ENCODE data around the gene TELO2.
"Not testable (repeated sequence)": the region's sequence is repeated elsewhere in the genome, so short reads cannot be mapped to it uniquely, and the experiment has no call there.

TELO2 gene

DNA sequence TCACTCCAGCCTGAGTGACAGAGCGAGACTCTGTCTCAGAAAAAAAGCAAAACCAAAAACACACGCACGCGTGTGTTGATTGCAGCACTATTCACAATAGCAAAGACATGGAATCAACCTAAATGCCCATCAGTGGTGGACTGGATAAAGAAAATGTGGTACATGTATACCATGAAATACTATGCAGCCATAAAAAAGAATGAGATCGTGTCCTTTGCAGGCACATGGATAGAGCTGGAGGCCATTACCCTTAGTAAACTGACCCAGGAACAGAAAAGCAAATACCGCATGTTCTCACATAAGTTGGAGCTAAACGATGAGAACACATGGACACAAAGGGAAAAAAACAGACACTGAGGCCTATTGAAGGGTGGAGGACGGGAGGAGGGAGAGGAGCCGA lies 14.2 kb upstream of the TELO2 start:
- H3K4me1 ChIP-seq (ENCODE audit: control insufficient read depth, insufficient read depth, low read length); H3K27ac ChIP-seq (ENCODE audit: extremely low read depth, low read depth, low read length); H3K4me3 ChIP-seq (ENCODE audit: low read depth, low read length); H3K9me3 ChIP-seq (ENCODE audit: control insufficient read depth, insufficient read depth, low read depth, low read length); POLR2A ChIA-PET; CTCF ChIA-PET; H3K36me3 ChIP-seq (ENCODE audit: control insufficient read depth in 2 of 2, insufficient read depth in 1 of 2, low read length in 2 of 2): not testable (repeated sequence)
- peak; percentile 77 for TF ChIP-seq ZNF146 (tag by site-specific recombination; IDR thresholded peaks at IDR 0.05)

DNA sequence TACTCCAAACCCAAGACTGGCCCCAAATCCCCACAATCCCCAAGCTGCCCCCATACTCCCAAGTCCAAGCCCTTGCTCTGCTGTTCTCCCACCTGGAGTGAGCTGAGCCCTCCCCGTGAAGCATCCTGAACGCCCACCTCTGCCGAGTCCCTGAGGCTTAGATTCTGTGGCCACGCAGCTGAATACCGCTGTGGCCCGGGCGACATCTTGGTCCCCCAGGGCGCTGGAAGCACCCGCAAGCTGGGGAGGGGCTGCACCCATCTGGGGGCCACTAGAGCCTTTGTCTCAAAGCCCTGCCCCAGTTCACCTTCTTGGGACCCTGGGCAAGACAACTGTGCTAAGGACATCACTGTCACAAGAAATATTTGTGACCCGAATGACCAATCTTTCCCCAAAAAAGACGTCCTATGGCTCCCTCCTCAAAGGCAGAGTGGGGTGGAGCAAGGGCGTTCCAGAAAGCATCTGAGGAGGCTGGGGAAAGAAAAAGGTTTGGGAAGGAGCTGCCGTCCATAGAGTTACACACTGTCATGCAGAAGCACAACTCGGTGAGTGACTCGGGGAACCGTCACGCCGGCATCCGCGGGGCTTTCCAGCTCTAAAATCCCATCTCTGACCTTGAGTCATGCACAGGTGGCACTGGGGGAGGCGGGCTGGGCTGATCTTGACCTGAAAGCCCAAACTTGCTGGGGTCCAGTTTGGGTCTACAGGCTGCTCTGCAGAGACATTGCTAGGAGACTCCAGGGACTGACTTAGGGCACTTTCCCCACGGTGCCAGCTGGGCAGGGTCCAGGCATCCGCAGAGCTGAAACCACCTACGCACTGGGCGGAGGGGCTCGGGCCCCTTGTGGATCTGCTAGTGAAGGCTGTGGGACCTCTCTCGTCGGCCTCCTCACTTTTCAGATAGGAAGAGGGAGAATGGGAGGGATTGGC lies 11.0 kb upstream of the TELO2 start:
- ChIA-PET POLR2A (no interaction called here), CTCF (no interaction called here)
- Histone ChIP-seq H3K9me3 (ENCODE audit: control insufficient read depth, insufficient read depth, low read depth, low read length) (no peaks in the 10 kb centered on the region), H3K4me3 (ENCODE audit: low read depth, low read length) (no peak overlapping the region), H3K4me1 (ENCODE audit: control insufficient read depth, insufficient read depth, low read length) (no peaks in the 10 kb centered on the region), H3K27ac (ENCODE audit: extremely low read depth, low read depth, low read length) (no peak overlapping the region), H3K36me3 (ENCODE audit: control insufficient read depth in 2 of 2, insufficient read depth in 1 of 2, low read length in 2 of 2) (no peaks in the 10 kb centered on the region)
- TF ChIP-seq ZNF747 (tag by site-specific recombination; IDR thresholded peaks at IDR 0.05) (no peak), ZNF843 (tag by site-specific recombination; IDR thresholded peaks at IDR 0.05) (no peak), ZNF266 (tag by site-specific recombination; IDR thresholded peaks at IDR 0.05; ENCODE audit: low read depth) (no peak), ZNF660 (tag by site-specific recombination; IDR thresholded peaks at IDR 0.05) (no peak), ZNF473 (tag by site-specific recombination; IDR thresholded peaks at IDR 0.05) (no peak), ZNF391 (tag by site-specific recombination; IDR thresholded peaks at IDR 0.05; ENCODE audit: borderline replicate concordance, low read depth) (no peak), ZNF768 (tag by site-specific recombination; IDR thresholded peaks at IDR 0.05) (no peak), ZNF600 (tag by site-specific recombination; IDR thresholded peaks at IDR 0.05) (no peak), ZBTB1 (tag by site-specific recombination; IDR thresholded peaks at IDR 0.05) (no peak), ZBTB8A (tag by site-specific recombination; IDR thresholded peaks at IDR 0.05) (no peak), SP3 (tag by site-specific recombination; IDR thresholded peaks at IDR 0.05) (no peak), ZNF510 (tag by site-specific recombination; IDR thresholded peaks at IDR 0.05; ENCODE audit: insufficient replicate concordance) (no peak), KLF10 (tag by site-specific recombination; IDR thresholded peaks at IDR 0.05) (no peak), YY2 (tag by site-specific recombination; IDR thresholded peaks at IDR 0.05) (no peak), ZNF155 (tag by site-specific recombination; IDR thresholded peaks at IDR 0.05) (no peak)
- TF ChIP-seq, protein P1, sequence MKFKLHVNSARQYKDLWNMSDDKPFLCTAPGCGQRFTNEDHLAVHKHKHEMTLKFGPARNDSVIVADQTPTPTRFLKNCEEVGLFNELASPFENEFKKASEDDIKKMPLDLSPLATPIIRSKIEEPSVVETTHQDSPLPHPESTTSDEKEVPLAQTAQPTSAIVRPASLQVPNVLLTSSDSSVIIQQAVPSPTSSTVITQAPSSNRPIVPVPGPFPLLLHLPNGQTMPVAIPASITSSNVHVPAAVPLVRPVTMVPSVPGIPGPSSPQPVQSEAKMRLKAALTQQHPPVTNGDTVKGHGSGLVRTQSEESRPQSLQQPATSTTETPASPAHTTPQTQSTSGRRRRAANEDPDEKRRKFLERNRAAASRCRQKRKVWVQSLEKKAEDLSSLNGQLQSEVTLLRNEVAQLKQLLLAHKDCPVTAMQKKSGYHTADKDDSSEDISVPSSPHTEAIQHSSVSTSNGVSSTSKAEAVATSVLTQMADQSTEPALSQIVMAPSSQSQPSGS (tag by site-specific recombination; IDR thresholded peaks at IDR 0.05; ENCODE audit: low read depth) = no peak
- TF ChIP-seq, protein P2, sequence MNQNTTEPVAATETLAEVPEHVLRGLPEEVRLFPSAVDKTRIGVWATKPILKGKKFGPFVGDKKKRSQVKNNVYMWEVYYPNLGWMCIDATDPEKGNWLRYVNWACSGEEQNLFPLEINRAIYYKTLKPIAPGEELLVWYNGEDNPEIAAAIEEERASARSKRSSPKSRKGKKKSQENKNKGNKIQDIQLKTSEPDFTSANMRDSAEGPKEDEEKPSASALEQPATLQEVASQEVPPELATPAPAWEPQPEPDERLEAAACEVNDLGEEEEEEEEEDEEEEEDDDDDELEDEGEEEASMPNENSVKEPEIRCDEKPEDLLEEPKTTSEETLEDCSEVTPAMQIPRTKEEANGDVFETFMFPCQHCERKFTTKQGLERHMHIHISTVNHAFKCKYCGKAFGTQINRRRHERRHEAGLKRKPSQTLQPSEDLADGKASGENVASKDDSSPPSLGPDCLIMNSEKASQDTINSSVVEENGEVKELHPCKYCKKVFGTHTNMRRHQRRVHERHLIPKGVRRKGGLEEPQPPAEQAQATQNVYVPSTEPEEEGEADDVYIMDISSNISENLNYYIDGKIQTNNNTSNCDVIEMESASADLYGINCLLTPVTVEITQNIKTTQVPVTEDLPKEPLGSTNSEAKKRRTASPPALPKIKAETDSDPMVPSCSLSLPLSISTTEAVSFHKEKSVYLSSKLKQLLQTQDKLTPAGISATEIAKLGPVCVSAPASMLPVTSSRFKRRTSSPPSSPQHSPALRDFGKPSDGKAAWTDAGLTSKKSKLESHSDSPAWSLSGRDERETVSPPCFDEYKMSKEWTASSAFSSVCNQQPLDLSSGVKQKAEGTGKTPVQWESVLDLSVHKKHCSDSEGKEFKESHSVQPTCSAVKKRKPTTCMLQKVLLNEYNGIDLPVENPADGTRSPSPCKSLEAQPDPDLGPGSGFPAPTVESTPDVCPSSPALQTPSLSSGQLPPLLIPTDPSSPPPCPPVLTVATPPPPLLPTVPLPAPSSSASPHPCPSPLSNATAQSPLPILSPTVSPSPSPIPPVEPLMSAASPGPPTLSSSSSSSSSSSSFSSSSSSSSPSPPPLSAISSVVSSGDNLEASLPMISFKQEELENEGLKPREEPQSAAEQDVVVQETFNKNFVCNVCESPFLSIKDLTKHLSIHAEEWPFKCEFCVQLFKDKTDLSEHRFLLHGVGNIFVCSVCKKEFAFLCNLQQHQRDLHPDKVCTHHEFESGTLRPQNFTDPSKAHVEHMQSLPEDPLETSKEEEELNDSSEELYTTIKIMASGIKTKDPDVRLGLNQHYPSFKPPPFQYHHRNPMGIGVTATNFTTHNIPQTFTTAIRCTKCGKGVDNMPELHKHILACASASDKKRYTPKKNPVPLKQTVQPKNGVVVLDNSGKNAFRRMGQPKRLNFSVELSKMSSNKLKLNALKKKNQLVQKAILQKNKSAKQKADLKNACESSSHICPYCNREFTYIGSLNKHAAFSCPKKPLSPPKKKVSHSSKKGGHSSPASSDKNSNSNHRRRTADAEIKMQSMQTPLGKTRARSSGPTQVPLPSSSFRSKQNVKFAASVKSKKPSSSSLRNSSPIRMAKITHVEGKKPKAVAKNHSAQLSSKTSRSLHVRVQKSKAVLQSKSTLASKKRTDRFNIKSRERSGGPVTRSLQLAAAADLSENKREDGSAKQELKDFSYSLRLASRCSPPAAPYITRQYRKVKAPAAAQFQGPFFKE (tag by site-specific recombination; IDR thresholded peaks at IDR 0.05; ENCODE audit: borderline replicate concordance) = no peak
